ENCODE results near the gene KLHDC7A. TPM values are rescaled to one million over a fixed set of nuclear protein-coding genes. Genes with fewer than 3 reads are reported as not detected.

Gene KLHDC7A
- polyA plus RNA-seq, 4 donors = 0.19 to 7.5 (median 0.25) TPM

GRCh38 chr1:18479454-18479853 is 1.3 kb upstream of the KLHDC7A start:
- no peaks in the 10 kb centered on the region for H3K27me3 ChIP-seq (ENCODE audit: control insufficient read depth in 3 of 3, insufficient read depth in 3 of 3, low read length in 3 of 3)
- H3K4me1 ChIP-seq (ENCODE audit: control insufficient read depth in 3 of 3, insufficient read depth in 2 of 3, low read depth in 1 of 3, low read length in 2 of 3) = peaks cover 0 to 6% (median 0%) of the 10 kb centered on the region in 3 donors
- DNase-seq (no peak), FAIRE-seq (no peak)
- WGBS, 3 donors = 74 to 79% (median 75%) methylated on average over 8 of the region's 8 CpGs
- no peak overlapping the region for H3K27ac ChIP-seq (ENCODE audit: low read depth in 1 of 3, low read length in 2 of 3)
- H3K9me3 ChIP-seq (ENCODE audit: control insufficient read depth in 2 of 2, insufficient read depth in 1 of 2, low read depth in 1 of 2, low read length in 1 of 2) = peaks cover 0 to 3% of the 10 kb centered on the region in 2 donors
- H3K4me3 ChIP-seq (ENCODE audit: low read depth in 1 of 3, low read length in 3 of 3) = no peak overlapping the region
- peaks cover 0 to 3% (median 0%) of the 10 kb centered on the region in 3 donors for H3K36me3 ChIP-seq (ENCODE audit: control insufficient read depth in 3 of 3, insufficient read depth in 2 of 3, low read depth in 1 of 3, low read length in 3 of 3)

- 42 to 60% (median 43%) methylated on average over 25 of the region's 25 CpGs for WGBS, 3 donors
- H3K27me3 ChIP-seq (ENCODE audit: control insufficient read depth in 3 of 3, insufficient read depth in 3 of 3, low read length in 3 of 3) = no peaks in the 10 kb centered on the region
- H3K4me3 ChIP-seq (ENCODE audit: low read depth in 1 of 3, low read length in 3 of 3) = peak overlapping the region in 1 of 3 donors; percentile 24
- no peak for DNase-seq
- peaks cover 0 to 3% (median 0%) of the 10 kb centered on the region in 3 donors for H3K36me3 ChIP-seq (ENCODE audit: control insufficient read depth in 3 of 3, insufficient read depth in 2 of 3, low read depth in 1 of 3, low read length in 3 of 3)
- H3K4me1 ChIP-seq (ENCODE audit: control insufficient read depth in 3 of 3, insufficient read depth in 2 of 3, low read depth in 1 of 3, low read length in 2 of 3) = peaks cover 0 to 6% (median 0%) of the 10 kb centered on the region in 3 donors
- H3K27ac ChIP-seq (ENCODE audit: low read depth in 1 of 3, low read length in 2 of 3) = peak overlapping the region in 1 of 3 donors; percentile 76
- FAIRE-seq = no peak
- H3K9me3 ChIP-seq (ENCODE audit: control insufficient read depth in 2 of 2, insufficient read depth in 1 of 2, low read depth in 1 of 2, low read length in 1 of 2) = peaks cover 0 to 3% of the 10 kb centered on the region in 2 donors
Measured at GRCh38 chr1:18481190-18481920, 625 bp downstream of the KLHDC7A start.

- H3K36me3 ChIP-seq (ENCODE audit: control insufficient read depth in 3 of 3, insufficient read depth in 2 of 3, low read depth in 1 of 3, low read length in 3 of 3) = peaks cover 0 to 3% (median 0%) of the 10 kb centered on the region in 3 donors
- no peak for DNase-seq
- peaks cover 0 to 6% (median 0%) of the 10 kb centered on the region in 3 donors for H3K4me1 ChIP-seq (ENCODE audit: control insufficient read depth in 3 of 3, insufficient read depth in 2 of 3, low read depth in 1 of 3, low read length in 2 of 3)
- WGBS, 3 donors = 82 to 87% (median 87%) methylated on average over 44 to 49 of the region's 49 CpGs
- no peak overlapping the region for H3K27ac ChIP-seq (ENCODE audit: low read depth in 1 of 3, low read length in 2 of 3)
- FAIRE-seq = no peak
- H3K4me3 ChIP-seq (ENCODE audit: low read depth in 1 of 3, low read length in 3 of 3) = no peak overlapping the region
- peaks cover 0 to 3% of the 10 kb centered on the region in 2 donors for H3K9me3 ChIP-seq (ENCODE audit: control insufficient read depth in 2 of 2, insufficient read depth in 1 of 2, low read depth in 1 of 2, low read length in 1 of 2)
- no peaks in the 10 kb centered on the region for H3K27me3 ChIP-seq (ENCODE audit: control insufficient read depth in 3 of 3, insufficient read depth in 3 of 3, low read length in 3 of 3)
Measured at GRCh38 chr1:18481921-18482701, 1.4 kb downstream of the KLHDC7A start.

GRCh38 chr1:18482721-18483425 is 2.1 kb downstream of the KLHDC7A start:
- Histone ChIP-seq H3K4me1 (ENCODE audit: control insufficient read depth in 3 of 3, insufficient read depth in 2 of 3, low read depth in 1 of 3, low read length in 2 of 3) (peaks cover 0 to 6% (median 0%) of the 10 kb centered on the region in 3 donors), H3K36me3 (ENCODE audit: control insufficient read depth in 3 of 3, insufficient read depth in 2 of 3, low read depth in 1 of 3, low read length in 3 of 3) (peaks cover 0 to 3% (median 0%) of the 10 kb centered on the region in 3 donors), H3K27me3 (ENCODE audit: control insufficient read depth in 3 of 3, insufficient read depth in 3 of 3, low read length in 3 of 3) (no peaks in the 10 kb centered on the region), H3K9me3 (ENCODE audit: control insufficient read depth in 2 of 2, insufficient read depth in 1 of 2, low read depth in 1 of 2, low read length in 1 of 2) (peaks cover 0 to 3% of the 10 kb centered on the region in 2 donors), H3K4me3 (ENCODE audit: low read depth in 1 of 3, low read length in 3 of 3) (no peak overlapping the region), H3K27ac (ENCODE audit: low read depth in 1 of 3, low read length in 2 of 3) (no peak overlapping the region)
- WGBS, 3 donors = 79 to 93% (median 89%) methylated on average over 56 to 57 of the region's 57 CpGs
- DNase-seq = no peak
- no peak for FAIRE-seq

- Histone ChIP-seq H3K27me3 (ENCODE audit: control insufficient read depth in 3 of 3, insufficient read depth in 3 of 3, low read length in 3 of 3) (no peaks in the 10 kb centered on the region), H3K36me3 (ENCODE audit: control insufficient read depth in 3 of 3, insufficient read depth in 2 of 3, low read depth in 1 of 3, low read length in 3 of 3) (peaks cover 0 to 3% (median 0%) of the 10 kb centered on the region in 3 donors), H3K4me3 (ENCODE audit: low read depth in 1 of 3, low read length in 3 of 3) (no peak overlapping the region), H3K27ac (ENCODE audit: low read depth in 1 of 3, low read length in 2 of 3) (no peak overlapping the region), H3K9me3 (ENCODE audit: control insufficient read depth in 2 of 2, insufficient read depth in 1 of 2, low read depth in 1 of 2, low read length in 1 of 2) (peaks cover 0 to 3% of the 10 kb centered on the region in 2 donors), H3K4me1 (ENCODE audit: control insufficient read depth in 3 of 3, insufficient read depth in 2 of 3, low read depth in 1 of 3, low read length in 2 of 3) (peaks cover 0 to 6% (median 0%) of the 10 kb centered on the region in 3 donors)
- no peak for DNase-seq
- WGBS, 3 donors = 81 to 86% (median 85%) methylated on average over 3 of the region's 3 CpGs
- no peak for FAIRE-seq
Measured at GRCh38 chr1:18484276-18484675, 3.5 kb downstream of the KLHDC7A start.

GRCh38 chr1:18484721-18485120 is 4.0 kb downstream of the KLHDC7A start:
- 77 to 84% (median 82%) methylated on average over 2 of the region's 2 CpGs for WGBS, 3 donors
- Histone ChIP-seq H3K36me3 (ENCODE audit: control insufficient read depth in 3 of 3, insufficient read depth in 2 of 3, low read depth in 1 of 3, low read length in 3 of 3) (peaks cover 0 to 3% (median 0%) of the 10 kb centered on the region in 3 donors), H3K4me3 (ENCODE audit: low read depth in 1 of 3, low read length in 3 of 3) (no peak overlapping the region), H3K4me1 (ENCODE audit: control insufficient read depth in 3 of 3, insufficient read depth in 2 of 3, low read depth in 1 of 3, low read length in 2 of 3) (peaks cover 0 to 6% (median 0%) of the 10 kb centered on the region in 3 donors), H3K27ac (ENCODE audit: low read depth in 1 of 3, low read length in 2 of 3) (no peak overlapping the region), H3K27me3 (ENCODE audit: control insufficient read depth in 3 of 3, insufficient read depth in 3 of 3, low read length in 3 of 3) (no peaks in the 10 kb centered on the region), H3K9me3 (ENCODE audit: control insufficient read depth in 2 of 2, insufficient read depth in 1 of 2, low read depth in 1 of 2, low read length in 1 of 2) (peaks cover 0 to 3% of the 10 kb centered on the region in 2 donors)
- FAIRE-seq (no peak), DNase-seq (no peak)

- peaks cover 0 to 6% (median 0%) of the 10 kb centered on the region in 3 donors for H3K4me1 ChIP-seq (ENCODE audit: control insufficient read depth in 3 of 3, insufficient read depth in 2 of 3, low read depth in 1 of 3, low read length in 2 of 3)
- peaks cover 0 to 3% (median 0%) of the 10 kb centered on the region in 3 donors for H3K36me3 ChIP-seq (ENCODE audit: control insufficient read depth in 3 of 3, insufficient read depth in 2 of 3, low read depth in 1 of 3, low read length in 3 of 3)
- no peak overlapping the region for H3K27ac ChIP-seq (ENCODE audit: low read depth in 1 of 3, low read length in 2 of 3)
- H3K9me3 ChIP-seq (ENCODE audit: control insufficient read depth in 2 of 2, insufficient read depth in 1 of 2, low read depth in 1 of 2, low read length in 1 of 2) = peaks cover 0 to 3% of the 10 kb centered on the region in 2 donors
- H3K27me3 ChIP-seq (ENCODE audit: control insufficient read depth in 3 of 3, insufficient read depth in 3 of 3, low read length in 3 of 3) = no peaks in the 10 kb centered on the region
- 85 to 91% (median 87%) methylated on average over 4 of the region's 4 CpGs for WGBS, 3 donors
- no peak overlapping the region for H3K4me3 ChIP-seq (ENCODE audit: low read depth in 1 of 3, low read length in 3 of 3)
- FAIRE-seq (no peak), DNase-seq (no peak)
Measured at GRCh38 chr1:18485227-18485626, 4.5 kb downstream of the KLHDC7A start.

GRCh38 chr1:18486195-18486594 is 5.5 kb downstream of the KLHDC7A start:
- Histone ChIP-seq H3K36me3 (ENCODE audit: control insufficient read depth in 3 of 3, insufficient read depth in 2 of 3, low read depth in 1 of 3, low read length in 3 of 3) (peaks cover 0 to 3% (median 0%) of the 10 kb centered on the region in 3 donors), H3K9me3 (ENCODE audit: control insufficient read depth in 2 of 2, insufficient read depth in 1 of 2, low read depth in 1 of 2, low read length in 1 of 2) (peaks cover 0 to 3% of the 10 kb centered on the region in 2 donors), H3K4me3 (ENCODE audit: low read depth in 1 of 3, low read length in 3 of 3) (no peak overlapping the region), H3K27me3 (ENCODE audit: control insufficient read depth in 3 of 3, insufficient read depth in 3 of 3, low read length in 3 of 3) (peaks cover 0 to 3% (median 0%) of the 10 kb centered on the region in 3 donors), H3K27ac (ENCODE audit: low read depth in 1 of 3, low read length in 2 of 3) (no peak overlapping the region), H3K4me1 (ENCODE audit: control insufficient read depth in 3 of 3, insufficient read depth in 2 of 3, low read depth in 1 of 3, low read length in 2 of 3) (peaks cover 0 to under 1% (median 0%) of the 10 kb centered on the region in 3 donors)
- 44 to 58% (median 48%) methylated on average over 7 of the region's 7 CpGs for WGBS, 3 donors
- FAIRE-seq = no peak
- DNase-seq = no peak

Data from small intestine (tissue), 7 donors.